ENCODE results near the gene SMO.
"Not testable (repeated sequence)": the region's sequence is repeated elsewhere in the genome, so short reads cannot be mapped to it uniquely, and the experiment has no call there.

Gene SMO

DNA sequence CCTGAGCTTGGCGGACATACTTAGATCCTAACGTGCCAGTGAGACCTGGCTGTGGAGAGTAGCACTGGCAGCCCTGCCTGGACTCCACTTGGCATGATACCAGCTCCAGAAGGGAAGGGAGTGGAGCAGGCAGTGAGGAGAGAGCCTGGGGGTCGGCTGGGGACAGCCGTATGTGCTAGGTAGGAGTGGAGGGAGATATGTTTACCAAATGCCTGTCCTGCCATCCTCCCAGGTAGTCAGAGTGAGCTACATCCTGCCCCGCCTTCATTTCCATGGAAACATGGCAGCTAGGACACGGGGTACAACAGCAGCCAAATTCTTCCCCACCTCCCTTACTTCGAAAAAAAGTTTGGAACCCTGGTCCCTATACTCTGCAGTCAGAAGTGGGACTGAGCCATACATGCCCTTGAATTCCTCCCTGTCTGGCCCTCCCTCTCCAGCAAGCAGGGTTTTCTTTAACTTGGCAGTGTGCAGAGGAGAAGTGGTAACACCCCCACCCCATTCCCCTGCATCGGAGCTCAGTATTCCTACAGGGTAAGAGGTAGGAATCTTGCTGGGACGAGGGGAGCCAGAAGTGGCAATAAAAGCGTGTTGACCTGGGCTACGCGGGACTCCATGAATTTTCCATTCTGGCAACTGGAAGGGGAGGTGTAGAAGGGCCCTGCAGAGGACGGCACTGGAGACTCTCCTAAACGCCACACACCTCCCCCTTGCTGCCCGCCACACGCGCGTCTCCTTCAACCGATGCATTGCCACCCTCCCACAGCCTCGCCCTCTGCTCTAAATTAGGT, 20.0 kb upstream of the SMO start:
- Histone ChIP-seq H3K9ac (no peak overlapping the region), H4K20me1 (ENCODE audit: insufficient read depth) (no peaks in the 10 kb centered on the region), H3K79me2 (ENCODE audit: insufficient read depth, low read depth) (no peaks in the 10 kb centered on the region), H3K4me2 (no peak overlapping the region), H3K4me3 (IDR thresholded peaks at IDR 0.05; ENCODE audit: insufficient read depth, low read depth, low read length) (no peak overlapping the region), H2AFZ (ENCODE audit: low read depth) (no peak overlapping the region), H3K27ac (no peak overlapping the region), H3K36me3 (ENCODE audit: insufficient read depth) (no peaks in the 10 kb centered on the region), H3K27me3 (ENCODE audit: insufficient read depth, low read depth) (no peaks in the 10 kb centered on the region), H3K4me1 (ENCODE audit: low read depth, poor library complexity, severe bottlenecking) (no peaks in the 10 kb centered on the region)
- TF ChIP-seq, protein P1, sequence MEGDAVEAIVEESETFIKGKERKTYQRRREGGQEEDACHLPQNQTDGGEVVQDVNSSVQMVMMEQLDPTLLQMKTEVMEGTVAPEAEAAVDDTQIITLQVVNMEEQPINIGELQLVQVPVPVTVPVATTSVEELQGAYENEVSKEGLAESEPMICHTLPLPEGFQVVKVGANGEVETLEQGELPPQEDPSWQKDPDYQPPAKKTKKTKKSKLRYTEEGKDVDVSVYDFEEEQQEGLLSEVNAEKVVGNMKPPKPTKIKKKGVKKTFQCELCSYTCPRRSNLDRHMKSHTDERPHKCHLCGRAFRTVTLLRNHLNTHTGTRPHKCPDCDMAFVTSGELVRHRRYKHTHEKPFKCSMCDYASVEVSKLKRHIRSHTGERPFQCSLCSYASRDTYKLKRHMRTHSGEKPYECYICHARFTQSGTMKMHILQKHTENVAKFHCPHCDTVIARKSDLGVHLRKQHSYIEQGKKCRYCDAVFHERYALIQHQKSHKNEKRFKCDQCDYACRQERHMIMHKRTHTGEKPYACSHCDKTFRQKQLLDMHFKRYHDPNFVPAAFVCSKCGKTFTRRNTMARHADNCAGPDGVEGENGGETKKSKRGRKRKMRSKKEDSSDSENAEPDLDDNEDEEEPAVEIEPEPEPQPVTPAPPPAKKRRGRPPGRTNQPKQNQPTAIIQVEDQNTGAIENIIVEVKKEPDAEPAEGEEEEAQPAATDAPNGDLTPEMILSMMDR (conservative IDR thresholded peaks at IDR 0.05; ENCODE audit: low read depth, low read length) = no peak

DNA sequence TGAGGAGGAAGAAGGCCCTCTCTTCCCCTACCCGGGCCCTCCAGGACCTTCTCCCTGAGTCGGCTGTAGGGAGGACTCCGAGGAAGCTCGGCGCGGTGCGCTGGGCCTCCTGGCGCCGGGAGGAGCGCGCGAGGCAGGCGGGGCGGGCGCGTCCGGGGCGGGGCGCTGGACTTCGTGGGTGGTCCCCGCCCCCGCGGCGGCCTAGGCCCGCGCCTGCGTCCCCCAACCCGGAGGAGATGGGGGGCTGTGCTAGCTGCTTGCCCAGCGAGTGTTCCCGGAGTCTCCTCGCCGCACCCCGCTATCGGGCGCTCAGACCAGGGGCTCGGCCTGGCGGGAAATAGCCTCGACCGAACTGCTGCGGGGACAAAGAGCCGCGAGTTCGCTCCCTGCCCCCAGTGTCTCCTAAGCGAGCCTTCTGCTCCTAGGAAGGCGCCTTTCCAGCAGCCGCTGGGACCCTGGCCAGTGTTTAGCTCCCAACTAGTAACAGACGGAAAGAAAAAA, 19.2 kb upstream of the SMO start:
- no peak overlapping the region for H3K4me3 ChIP-seq (IDR thresholded peaks at IDR 0.05; ENCODE audit: insufficient read depth, low read depth, low read length)
- H3K27me3 ChIP-seq (ENCODE audit: insufficient read depth, low read depth) = no peaks in the 10 kb centered on the region
- H3K27ac ChIP-seq = no peak overlapping the region
- H3K36me3 ChIP-seq (ENCODE audit: insufficient read depth) = no peaks in the 10 kb centered on the region
- no peak overlapping the region for H2AFZ ChIP-seq (ENCODE audit: low read depth)
- TF ChIP-seq, protein P1 (conservative IDR thresholded peaks at IDR 0.05; ENCODE audit: low read depth, low read length) = no peak
- H4K20me1 ChIP-seq (ENCODE audit: insufficient read depth) = no peaks in the 10 kb centered on the region
- H3K4me1 ChIP-seq (ENCODE audit: low read depth, poor library complexity, severe bottlenecking) = no peaks in the 10 kb centered on the region
- H3K9ac ChIP-seq = no peak overlapping the region
- no peak overlapping the region for H3K4me2 ChIP-seq
- H3K79me2 ChIP-seq (ENCODE audit: insufficient read depth, low read depth) = no peaks in the 10 kb centered on the region

GRCh38 chr7:129169686-129170440, 18.6 kb upstream of the SMO start:
- Histone ChIP-seq H3K9ac (no peak overlapping the region), H3K4me2 (no peak overlapping the region), H3K4me3 (IDR thresholded peaks at IDR 0.05; ENCODE audit: insufficient read depth, low read depth, low read length) (no peak overlapping the region), H3K79me2 (ENCODE audit: insufficient read depth, low read depth) (no peaks in the 10 kb centered on the region), H3K4me1 (ENCODE audit: low read depth, poor library complexity, severe bottlenecking) (no peaks in the 10 kb centered on the region), H4K20me1 (ENCODE audit: insufficient read depth) (no peaks in the 10 kb centered on the region), H2AFZ (ENCODE audit: low read depth) (no peak overlapping the region), H3K27me3 (ENCODE audit: insufficient read depth, low read depth) (no peaks in the 10 kb centered on the region), H3K36me3 (ENCODE audit: insufficient read depth) (no peaks in the 10 kb centered on the region), H3K27ac (no peak overlapping the region)
- TF ChIP-seq, protein P1 (conservative IDR thresholded peaks at IDR 0.05; ENCODE audit: low read depth, low read length) = no peak

- H3K9ac ChIP-seq = no peak overlapping the region
- H3K79me2 ChIP-seq (ENCODE audit: insufficient read depth, low read depth) = no peaks in the 10 kb centered on the region
- H3K27me3 ChIP-seq (ENCODE audit: insufficient read depth, low read depth) = no peaks in the 10 kb centered on the region
- TF ChIP-seq, protein P1 (conservative IDR thresholded peaks at IDR 0.05; ENCODE audit: low read depth, low read length) = no peak
- no peaks in the 10 kb centered on the region for H3K4me1 ChIP-seq (ENCODE audit: low read depth, poor library complexity, severe bottlenecking)
- H2AFZ ChIP-seq (ENCODE audit: low read depth) = no peak overlapping the region
- no peaks in the 10 kb centered on the region for H3K36me3 ChIP-seq (ENCODE audit: insufficient read depth)
- no peak overlapping the region for H3K4me3 ChIP-seq (IDR thresholded peaks at IDR 0.05; ENCODE audit: insufficient read depth, low read depth, low read length)
- no peak overlapping the region for H3K27ac ChIP-seq
- H4K20me1 ChIP-seq (ENCODE audit: insufficient read depth) = no peaks in the 10 kb centered on the region
- no peak overlapping the region for H3K4me2 ChIP-seq
Observed at GRCh38 chr7:129170441-129171021, 17.9 kb upstream of the SMO start.

DNA sequence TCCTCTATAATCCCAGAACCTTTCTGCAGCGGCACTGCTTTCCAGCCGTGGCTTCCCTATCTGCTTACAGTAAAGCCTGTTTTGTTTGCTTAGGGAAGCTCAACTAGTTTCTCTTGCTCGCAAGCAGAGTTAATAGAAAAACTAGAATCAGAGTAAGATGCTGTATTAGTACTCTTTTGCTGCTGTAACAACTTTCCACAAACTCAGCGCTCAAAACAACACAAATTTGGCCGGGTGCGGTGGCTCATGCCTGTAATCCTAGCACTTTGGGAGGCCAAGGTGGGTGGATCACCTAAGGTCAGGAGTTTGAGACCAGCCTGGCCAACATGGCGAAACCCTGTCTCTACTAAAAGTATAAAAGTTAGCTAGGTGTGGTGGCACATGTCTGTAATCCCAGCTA, 14.6 kb upstream of the SMO start:
- H3K9ac ChIP-seq; H3K36me3 ChIP-seq (ENCODE audit: insufficient read depth); H3K4me1 ChIP-seq (ENCODE audit: low read depth, poor library complexity, severe bottlenecking); H3K27ac ChIP-seq; H4K20me1 ChIP-seq (ENCODE audit: insufficient read depth); H3K27me3 ChIP-seq (ENCODE audit: insufficient read depth, low read depth); H2AFZ ChIP-seq (ENCODE audit: low read depth); H3K4me2 ChIP-seq; H3K79me2 ChIP-seq (ENCODE audit: insufficient read depth, low read depth); H3K4me3 ChIP-seq (IDR thresholded peaks at IDR 0.05; ENCODE audit: insufficient read depth, low read depth, low read length): not testable (repeated sequence)

Data from KMS-11 (cell line).